Measurements from ENCODE around the gene TNIP2. TPM values are rescaled to one million over a fixed set of nuclear protein-coding genes. Genes with fewer than 3 reads are reported as not detected.

Gene TNIP2
- total and polyA plus RNA-seq, 3 donors from 2014 or later, result 35.1 to 108 (median 99.7) TPM

DNA sequence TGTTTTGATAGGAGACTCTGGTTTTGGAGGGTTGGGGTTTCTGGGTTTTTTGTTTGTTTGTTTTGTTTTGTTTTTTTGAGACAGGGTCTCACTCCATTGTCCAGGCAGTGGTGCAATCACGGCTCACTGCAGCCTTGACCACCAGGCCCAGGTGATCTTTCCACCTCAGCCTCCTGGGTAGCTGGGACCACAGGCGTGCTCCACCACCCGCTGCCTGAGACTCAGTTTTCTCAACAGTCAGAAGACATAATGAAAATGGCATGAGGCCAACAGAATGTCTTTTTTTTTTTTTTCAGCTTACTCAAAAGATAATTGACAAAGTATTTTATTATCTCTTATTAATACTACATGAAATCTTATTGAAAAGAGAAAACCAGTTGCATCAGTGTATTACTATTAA is 32.4 kb downstream of the TNIP2 start:
- Histone ChIP-seq H3K36me3 (ENCODE audit: low read depth, missing control alignments) (no peaks in the 10 kb centered on the region), H3K9me3 (no peaks in the 10 kb centered on the region), H3K4me1 (no peaks in the 10 kb centered on the region), H3K27me3 (no peaks in the 10 kb centered on the region), H3K27ac (no peak overlapping the region), H3K4me3 (no peak overlapping the region)
- DNase-seq, result no peak
- TF ChIP-seq, protein P1, sequence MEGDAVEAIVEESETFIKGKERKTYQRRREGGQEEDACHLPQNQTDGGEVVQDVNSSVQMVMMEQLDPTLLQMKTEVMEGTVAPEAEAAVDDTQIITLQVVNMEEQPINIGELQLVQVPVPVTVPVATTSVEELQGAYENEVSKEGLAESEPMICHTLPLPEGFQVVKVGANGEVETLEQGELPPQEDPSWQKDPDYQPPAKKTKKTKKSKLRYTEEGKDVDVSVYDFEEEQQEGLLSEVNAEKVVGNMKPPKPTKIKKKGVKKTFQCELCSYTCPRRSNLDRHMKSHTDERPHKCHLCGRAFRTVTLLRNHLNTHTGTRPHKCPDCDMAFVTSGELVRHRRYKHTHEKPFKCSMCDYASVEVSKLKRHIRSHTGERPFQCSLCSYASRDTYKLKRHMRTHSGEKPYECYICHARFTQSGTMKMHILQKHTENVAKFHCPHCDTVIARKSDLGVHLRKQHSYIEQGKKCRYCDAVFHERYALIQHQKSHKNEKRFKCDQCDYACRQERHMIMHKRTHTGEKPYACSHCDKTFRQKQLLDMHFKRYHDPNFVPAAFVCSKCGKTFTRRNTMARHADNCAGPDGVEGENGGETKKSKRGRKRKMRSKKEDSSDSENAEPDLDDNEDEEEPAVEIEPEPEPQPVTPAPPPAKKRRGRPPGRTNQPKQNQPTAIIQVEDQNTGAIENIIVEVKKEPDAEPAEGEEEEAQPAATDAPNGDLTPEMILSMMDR (IDR thresholded peaks at IDR 0.05), result no peak
- TF ChIP-seq POLR2A (IDR thresholded peaks at IDR 0.05), result no peak
- 91 to 97% methylated on average over 3 of the region's 3 CpGs for WGBS, 2 donors
- intact Hi-C loops (cut with DNase I; ENCODE audit: low total_unique reads), result no loop called here

DNA sequence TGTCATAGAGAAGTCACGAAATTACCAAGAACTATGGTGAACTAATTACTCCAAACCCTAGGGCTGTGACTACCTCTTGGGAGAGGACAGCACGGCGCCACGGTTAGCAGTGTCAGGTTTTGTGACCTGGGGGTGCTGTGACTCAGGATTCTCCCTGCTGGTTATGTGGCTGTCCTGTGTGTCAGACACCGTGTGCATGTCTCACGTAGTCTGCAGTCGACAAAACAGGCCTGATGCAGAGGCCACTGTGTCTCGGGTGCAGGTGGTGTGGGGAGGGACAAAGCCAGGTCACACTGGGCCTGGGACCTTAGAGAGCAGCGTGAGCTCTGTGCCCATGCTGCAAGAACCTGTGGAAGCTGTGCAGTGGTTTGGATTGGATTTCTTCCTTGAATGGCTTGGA is 34.1 kb downstream of the TNIP2 start:
- Histone ChIP-seq H3K9me3 (no peaks in the 10 kb centered on the region), H3K27ac (no peak overlapping the region), H3K4me3 (no peak overlapping the region), H3K36me3 (ENCODE audit: low read depth, missing control alignments) (no peaks in the 10 kb centered on the region), H3K4me1 (no peaks in the 10 kb centered on the region), H3K27me3 (no peaks in the 10 kb centered on the region)
- WGBS, 2 donors, result 95 to 96% methylated on average over 4 to 9 of the region's 9 CpGs
- intact Hi-C loops (cut with DNase I; ENCODE audit: low total_unique reads), result no loop called here
- DNase-seq, result no peak
- no peak for TF ChIP-seq POLR2A (IDR thresholded peaks at IDR 0.05)
- TF ChIP-seq, protein P1 (IDR thresholded peaks at IDR 0.05), result no peak

GRCh38 chr4:2721586-2721985 is 34.5 kb downstream of the TNIP2 start:
- WGBS, 2 donors, result 87 to 89% methylated on average over 11 of the region's 11 CpGs
- intact Hi-C loops (cut with DNase I; ENCODE audit: low total_unique reads), result no loop called here
- no peak for TF ChIP-seq POLR2A (IDR thresholded peaks at IDR 0.05)
- TF ChIP-seq, protein P1 (IDR thresholded peaks at IDR 0.05), result no peak
- no peaks in the 10 kb centered on the region for H3K36me3 ChIP-seq (ENCODE audit: low read depth, missing control alignments)
- no peaks in the 10 kb centered on the region for H3K9me3 ChIP-seq
- H3K4me1 ChIP-seq, result no peaks in the 10 kb centered on the region
- H3K27ac ChIP-seq, result no peak overlapping the region
- no peak overlapping the region for H3K4me3 ChIP-seq
- H3K27me3 ChIP-seq, result no peaks in the 10 kb centered on the region
- DNase-seq, result no peak

- no peaks in the 10 kb centered on the region for H3K36me3 ChIP-seq (ENCODE audit: low read depth, missing control alignments)
- H3K9me3 ChIP-seq, result no peaks in the 10 kb centered on the region
- H3K27me3 ChIP-seq, result no peaks in the 10 kb centered on the region
- no peak for DNase-seq
- H3K4me3 ChIP-seq, result no peak overlapping the region
- no peak for TF ChIP-seq POLR2A (IDR thresholded peaks at IDR 0.05)
- TF ChIP-seq, protein P1 (IDR thresholded peaks at IDR 0.05), result no peak
- WGBS, 2 donors, result 91 to 92% methylated on average over 8 of the region's 8 CpGs
- intact Hi-C loops (cut with DNase I; ENCODE audit: low total_unique reads), result no loop called here
- H3K4me1 ChIP-seq, result no peaks in the 10 kb centered on the region
- no peak overlapping the region for H3K27ac ChIP-seq
These were observed 39.9 kb downstream of the TNIP2 start for GRCh38 chr4:2716236-2716635.

GRCh38 chr4:2715426-2715825 is 40.7 kb downstream of the TNIP2 start:
- WGBS, 2 donors, result 84 to 96% methylated on average over 5 of the region's 5 CpGs
- intact Hi-C loops (cut with DNase I; ENCODE audit: low total_unique reads), result no loop called here
- Histone ChIP-seq H3K27ac (no peak overlapping the region), H3K36me3 (ENCODE audit: low read depth, missing control alignments) (no peaks in the 10 kb centered on the region), H3K27me3 (no peaks in the 10 kb centered on the region), H3K9me3 (no peaks in the 10 kb centered on the region), H3K4me3 (no peak overlapping the region), H3K4me1 (no peaks in the 10 kb centered on the region)
- DNase-seq, result no peak
- TF ChIP-seq, protein P1 (IDR thresholded peaks at IDR 0.05), result no peak
- no peak for TF ChIP-seq POLR2A (IDR thresholded peaks at IDR 0.05)
